ENCODE measurements around the gene SATB2.

SATB2 gene

GRCh38 chr2:199382091-199382490 lies 75.6 kb downstream of the SATB2 start:
- no peak for DNase-seq (ENCODE audit: low read depth)

GRCh38 chr2:199381531-199381930 lies 76.2 kb downstream of the SATB2 start:
- no peak overlapping the region for H3K4me3 ChIP-seq (ENCODE audit: low read depth, low read length)
- TF ChIP-seq CTCF (IDR thresholded peaks at IDR 0.05; ENCODE audit: low read depth, low read length, missing control alignments), result no peak
- in situ Hi-C loops (cut with HindIII; ENCODE audit: low sequenced_read_pairs), result no loop called here
- DNase-seq (ENCODE audit: low read depth), result no peak

More at GRCh38 chr2:199382091-199382490, 75.6 kb downstream of the SATB2 start:
- TF ChIP-seq CTCF (IDR thresholded peaks at IDR 0.05; ENCODE audit: low read depth, low read length, missing control alignments), result no peak
- H3K4me3 ChIP-seq (ENCODE audit: low read depth, low read length), result no peak overlapping the region
- in situ Hi-C loops (cut with HindIII; ENCODE audit: low sequenced_read_pairs), result no loop called here

GRCh38 chr2:199378948-199379650 lies 78.6 kb downstream of the SATB2 start:
- TF ChIP-seq CTCF (IDR thresholded peaks at IDR 0.05; ENCODE audit: low read depth, low read length, missing control alignments), result no peak
- no peak overlapping the region for H3K4me3 ChIP-seq (ENCODE audit: low read depth, low read length)
- DNase-seq (ENCODE audit: low read depth), result no peak
- in situ Hi-C loops (cut with HindIII; ENCODE audit: low sequenced_read_pairs), result no loop called here

GRCh38 chr2:199370150-199370780 lies 87.5 kb downstream of the SATB2 start:
- DNase-seq (ENCODE audit: low read depth), result peak; percentile 9
- TF ChIP-seq CTCF (IDR thresholded peaks at IDR 0.05; ENCODE audit: low read depth, low read length, missing control alignments), result no peak
- H3K4me3 ChIP-seq (ENCODE audit: low read depth, low read length), result no peak overlapping the region
- in situ Hi-C loops (cut with HindIII; ENCODE audit: low sequenced_read_pairs), result no loop called here

GRCh38 chr2:199366406-199366805 lies 91.3 kb downstream of the SATB2 start:
- in situ Hi-C loops (cut with HindIII; ENCODE audit: low sequenced_read_pairs), result no loop called here
- DNase-seq (ENCODE audit: low read depth), result no peak
- no peak overlapping the region for H3K4me3 ChIP-seq (ENCODE audit: low read depth, low read length)
- TF ChIP-seq CTCF (IDR thresholded peaks at IDR 0.05; ENCODE audit: low read depth, low read length, missing control alignments), result no peak

- in situ Hi-C loops (cut with HindIII; ENCODE audit: low sequenced_read_pairs), result no loop called here
Observed at GRCh38 chr2:199364153-199364552, 93.6 kb downstream of the SATB2 start.

More at GRCh38 chr2:199364153-199364552, 93.6 kb downstream of the SATB2 start:
- TF ChIP-seq CTCF (IDR thresholded peaks at IDR 0.05; ENCODE audit: low read depth, low read length, missing control alignments), result no peak
- no peak for DNase-seq (ENCODE audit: low read depth)
- no peak overlapping the region for H3K4me3 ChIP-seq (ENCODE audit: low read depth, low read length)
